Measurements from ENCODE around the gene TMEM174.

The TMEM174 gene

DNA sequence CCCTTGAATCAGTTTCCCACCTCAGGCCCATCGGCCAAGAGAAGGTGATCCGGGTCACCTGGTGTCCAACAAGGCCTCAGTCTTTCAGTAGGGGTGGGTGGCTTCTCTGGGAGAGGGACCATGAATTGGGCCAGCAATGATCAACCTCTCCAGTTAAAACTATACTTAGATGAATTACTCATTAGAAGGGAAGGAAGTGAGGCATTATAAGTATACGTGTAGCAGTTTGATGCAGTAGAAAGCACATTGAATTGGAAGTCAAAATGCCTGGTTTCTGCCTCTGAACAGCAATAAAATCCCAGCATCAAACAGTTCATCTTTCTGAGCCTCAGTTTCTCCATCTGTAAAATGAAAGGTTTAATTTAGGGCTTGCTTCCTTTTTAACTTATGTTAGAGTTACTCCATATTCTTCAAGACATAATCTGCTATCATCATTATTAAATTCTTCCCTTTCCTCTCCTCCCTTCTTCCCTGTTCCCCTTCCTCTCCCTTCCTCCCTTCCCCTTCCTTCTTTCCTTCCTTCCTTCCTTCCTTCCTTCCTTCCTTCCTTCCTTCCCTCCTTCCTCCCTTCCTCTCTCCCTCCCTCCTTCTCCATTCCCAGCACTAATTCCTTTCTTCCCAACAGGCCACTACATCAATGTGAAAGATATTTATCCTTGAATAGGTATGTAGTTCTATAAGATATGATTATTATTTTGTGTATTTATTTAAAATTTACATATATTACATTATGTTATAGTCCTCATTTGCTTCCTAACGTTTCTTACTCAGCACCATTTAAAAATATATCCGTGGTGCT, 18.6 kb upstream of the TMEM174 start:
- TF ChIP-seq POLR2AphosphoS5 (IDR thresholded peaks at IDR 0.05; ENCODE audit: low read depth, low read length) (no peak), POLR2A (IDR thresholded peaks at IDR 0.05; ENCODE audit: low read depth, low read length) (no peak), TAF1 (IDR thresholded peaks at IDR 0.05; ENCODE audit: borderline replicate concordance, low read depth, low read length) (no peak)
- DNase-seq (ENCODE audit: insufficient read length) (no peak), FAIRE-seq (no peak)

DNA sequence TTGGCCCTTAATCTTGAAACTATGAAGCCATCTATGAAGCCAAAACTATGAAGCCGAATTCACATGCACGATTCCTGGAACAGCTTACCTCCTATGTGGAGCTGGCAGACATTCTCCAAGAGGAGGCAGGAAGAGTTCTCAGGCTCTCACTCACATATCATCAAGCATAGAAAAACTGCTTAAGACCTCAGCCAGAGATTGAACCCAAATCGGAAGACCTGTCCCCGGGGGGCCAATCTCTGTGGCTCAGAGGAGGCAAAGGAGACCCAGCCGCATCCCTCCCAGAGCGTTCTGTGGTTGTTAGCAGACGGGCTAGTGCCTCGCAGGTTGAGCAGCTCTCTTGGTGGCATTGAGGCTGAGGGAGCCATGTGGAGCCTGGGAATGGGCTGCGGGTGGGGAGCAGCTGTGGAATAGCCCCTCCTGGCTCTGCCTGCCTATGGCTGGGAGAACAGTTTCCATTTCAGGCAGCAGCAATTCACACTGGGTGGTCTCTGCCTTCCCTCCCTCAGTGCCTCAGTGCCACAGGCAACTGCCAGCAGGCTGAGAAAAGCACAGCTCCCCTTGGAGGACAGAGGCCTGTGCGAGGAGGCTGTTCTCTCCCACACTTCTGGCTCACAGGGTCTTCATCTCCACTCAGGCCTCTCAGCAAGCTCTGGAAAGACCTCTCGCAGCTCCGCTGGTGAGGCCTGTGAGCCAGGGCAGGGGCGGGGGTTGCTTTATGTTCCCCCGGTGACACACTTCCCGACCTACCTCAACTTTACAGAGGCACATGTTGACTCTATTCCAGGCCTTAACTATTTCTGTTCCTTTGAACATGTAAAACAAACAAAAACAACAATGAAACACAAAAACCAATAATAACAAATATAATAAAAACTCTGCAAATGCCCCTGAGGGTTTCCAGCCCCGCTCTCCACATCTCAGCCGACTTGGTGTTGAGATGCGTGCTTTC, 17.4 kb upstream of the TMEM174 start:
- TF ChIP-seq POLR2AphosphoS5 (IDR thresholded peaks at IDR 0.05; ENCODE audit: low read depth, low read length) (no peak), POLR2A (IDR thresholded peaks at IDR 0.05; ENCODE audit: low read depth, low read length) (no peak), TAF1 (IDR thresholded peaks at IDR 0.05; ENCODE audit: borderline replicate concordance, low read depth, low read length) (no peak)
- DNase-seq (ENCODE audit: insufficient read length) (no peak), FAIRE-seq (no peak)

DNA sequence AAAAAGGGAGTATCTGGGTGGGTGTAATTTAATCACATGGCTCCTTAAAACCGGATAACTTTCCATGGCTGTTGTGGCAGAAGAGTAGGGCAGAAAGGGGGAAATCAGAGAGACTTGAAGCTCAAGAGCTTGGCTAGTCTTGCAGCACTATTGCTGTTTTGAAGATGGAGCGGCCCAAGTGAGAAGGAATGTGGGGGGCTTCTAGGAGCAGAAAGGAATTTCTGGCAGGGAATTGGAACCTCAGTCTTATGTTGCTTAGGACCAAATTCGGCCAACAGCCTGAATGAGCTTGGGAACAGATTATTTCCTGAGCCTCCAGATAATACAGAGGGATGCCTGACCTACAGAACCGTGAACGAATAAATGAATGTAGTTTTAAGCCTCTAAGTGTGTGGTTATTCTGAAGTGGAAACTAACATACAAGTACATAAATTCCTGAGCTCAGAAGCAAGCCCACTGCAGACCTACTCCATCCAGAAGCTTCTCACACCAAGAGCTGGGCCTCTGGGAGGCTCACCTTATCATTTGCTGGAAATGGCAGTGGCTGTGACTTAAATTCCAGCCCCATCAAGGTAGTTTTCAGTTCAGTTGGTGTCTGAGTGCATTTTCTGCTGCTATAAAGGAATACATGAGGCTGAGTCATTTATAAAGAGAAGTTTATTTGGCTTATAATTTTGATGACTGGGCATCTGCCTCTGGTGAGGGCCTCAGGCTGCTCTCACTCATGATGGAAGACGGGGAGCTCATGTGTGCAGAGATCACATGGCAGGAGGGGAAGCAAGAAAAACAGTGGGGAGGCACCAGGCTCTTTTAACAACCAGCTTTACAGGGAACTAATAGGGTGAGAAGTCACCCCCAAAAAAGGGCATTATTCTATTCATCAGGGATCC, 15.3 kb upstream of the TMEM174 start:
- DNase-seq (ENCODE audit: insufficient read length) (no peak), FAIRE-seq (no peak)
- TF ChIP-seq POLR2AphosphoS5 (IDR thresholded peaks at IDR 0.05; ENCODE audit: low read depth, low read length): no peak
- no peak for TF ChIP-seq POLR2A (IDR thresholded peaks at IDR 0.05; ENCODE audit: low read depth, low read length)
- no peak for TF ChIP-seq TAF1 (IDR thresholded peaks at IDR 0.05; ENCODE audit: borderline replicate concordance, low read depth, low read length)

DNA sequence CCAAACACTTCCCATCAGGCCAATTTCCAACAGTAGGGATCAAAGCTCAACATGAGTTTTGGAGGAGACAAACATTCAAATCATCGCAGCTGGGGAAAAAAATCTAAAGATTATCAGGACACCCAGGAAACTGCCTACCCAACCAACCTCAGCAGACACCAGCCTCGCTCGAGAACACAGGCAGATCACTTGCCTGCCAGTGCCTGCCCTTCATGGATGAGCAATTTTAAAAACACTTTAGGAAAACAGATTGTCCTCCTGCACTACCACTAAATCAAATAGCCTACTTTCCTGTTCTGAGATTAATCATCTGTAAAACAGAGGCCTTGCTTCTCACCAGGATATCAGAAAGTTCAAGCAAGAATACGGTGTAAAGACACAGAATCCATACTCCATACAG, 14.7 kb upstream of the TMEM174 start:
- DNase-seq (ENCODE audit: insufficient read length): no peak
- FAIRE-seq: no peak
- TF ChIP-seq TAF1 (IDR thresholded peaks at IDR 0.05; ENCODE audit: borderline replicate concordance, low read depth, low read length) (no peak), POLR2AphosphoS5 (IDR thresholded peaks at IDR 0.05; ENCODE audit: low read depth, low read length) (no peak), POLR2A (IDR thresholded peaks at IDR 0.05; ENCODE audit: low read depth, low read length) (no peak)

DNA sequence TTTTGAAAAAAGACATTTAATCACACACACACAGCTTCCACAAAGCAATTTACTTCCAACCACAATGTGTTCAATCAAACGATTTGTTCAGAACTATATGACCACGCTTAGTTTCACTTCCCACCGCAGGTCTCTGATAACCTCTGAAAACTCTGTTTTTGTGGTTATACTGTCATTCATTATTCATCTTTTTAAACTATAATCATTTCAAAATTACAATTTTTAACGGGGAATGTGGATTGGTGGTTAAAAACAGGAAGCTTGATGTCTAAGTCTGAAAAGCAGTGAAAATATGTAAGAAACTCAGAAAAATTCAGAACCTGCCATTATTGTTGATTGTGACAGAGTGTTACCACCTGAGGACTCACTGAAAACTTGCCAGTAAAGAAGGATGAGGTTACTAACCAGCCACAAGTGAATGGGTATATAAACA, 12.7 kb upstream of the TMEM174 start:
- DNase-seq (ENCODE audit: insufficient read length) (no peak), FAIRE-seq (no peak)
- no peak for TF ChIP-seq POLR2A (IDR thresholded peaks at IDR 0.05; ENCODE audit: low read depth, low read length)
- no peak for TF ChIP-seq POLR2AphosphoS5 (IDR thresholded peaks at IDR 0.05; ENCODE audit: low read depth, low read length)
- TF ChIP-seq TAF1 (IDR thresholded peaks at IDR 0.05; ENCODE audit: borderline replicate concordance, low read depth, low read length): no peak

DNA sequence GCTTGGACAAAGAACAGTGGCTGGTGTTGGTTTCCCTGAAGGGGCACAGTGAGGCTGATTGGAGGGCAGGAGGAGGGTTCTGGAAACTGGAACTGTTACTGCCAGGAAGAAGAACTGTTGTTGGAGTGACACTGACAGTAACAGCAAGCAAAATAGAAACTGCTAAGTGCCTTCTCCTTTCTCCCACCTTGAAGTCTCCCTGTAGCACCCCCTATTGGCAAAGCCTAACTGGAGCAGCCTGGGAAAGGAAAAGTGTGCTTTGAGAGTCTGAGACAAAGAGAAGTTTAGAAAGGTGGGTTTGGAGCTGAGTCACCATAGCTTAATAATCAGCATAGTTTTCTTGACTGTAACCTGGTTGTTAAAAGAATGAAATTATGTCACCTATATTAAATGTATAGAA, 2.5 kb upstream of the TMEM174 start:
- no peak for TF ChIP-seq POLR2A (IDR thresholded peaks at IDR 0.05; ENCODE audit: low read depth, low read length)
- no peak for TF ChIP-seq POLR2AphosphoS5 (IDR thresholded peaks at IDR 0.05; ENCODE audit: low read depth, low read length)
- TF ChIP-seq TAF1 (IDR thresholded peaks at IDR 0.05; ENCODE audit: borderline replicate concordance, low read depth, low read length): no peak
- DNase-seq (ENCODE audit: insufficient read length): no peak
- FAIRE-seq: no peak

DNA sequence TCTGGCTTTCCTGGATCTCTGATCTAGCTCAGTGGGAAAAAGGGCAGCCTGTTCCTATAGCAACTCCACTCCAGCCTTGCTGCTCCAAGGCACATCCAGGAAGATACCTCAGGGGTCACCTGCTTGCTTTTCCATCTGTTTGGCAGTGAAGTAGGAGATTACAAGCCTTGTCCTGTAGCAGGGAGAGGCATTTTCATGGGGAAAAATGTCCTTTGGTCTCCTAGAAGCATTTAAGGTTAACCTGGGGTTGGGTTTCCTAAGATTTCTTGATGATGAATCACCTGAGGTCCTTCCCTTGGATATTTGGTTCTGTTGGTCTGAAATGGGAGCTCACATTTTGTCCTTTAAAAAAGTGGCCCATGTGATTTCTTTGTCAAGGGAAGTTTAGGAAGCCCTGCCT, 1.5 kb upstream of the TMEM174 start:
- DNase-seq (ENCODE audit: insufficient read length) (no peak), FAIRE-seq (no peak)
- no peak for TF ChIP-seq TAF1 (IDR thresholded peaks at IDR 0.05; ENCODE audit: borderline replicate concordance, low read depth, low read length)
- no peak for TF ChIP-seq POLR2AphosphoS5 (IDR thresholded peaks at IDR 0.05; ENCODE audit: low read depth, low read length)
- no peak for TF ChIP-seq POLR2A (IDR thresholded peaks at IDR 0.05; ENCODE audit: low read depth, low read length)

DNA sequence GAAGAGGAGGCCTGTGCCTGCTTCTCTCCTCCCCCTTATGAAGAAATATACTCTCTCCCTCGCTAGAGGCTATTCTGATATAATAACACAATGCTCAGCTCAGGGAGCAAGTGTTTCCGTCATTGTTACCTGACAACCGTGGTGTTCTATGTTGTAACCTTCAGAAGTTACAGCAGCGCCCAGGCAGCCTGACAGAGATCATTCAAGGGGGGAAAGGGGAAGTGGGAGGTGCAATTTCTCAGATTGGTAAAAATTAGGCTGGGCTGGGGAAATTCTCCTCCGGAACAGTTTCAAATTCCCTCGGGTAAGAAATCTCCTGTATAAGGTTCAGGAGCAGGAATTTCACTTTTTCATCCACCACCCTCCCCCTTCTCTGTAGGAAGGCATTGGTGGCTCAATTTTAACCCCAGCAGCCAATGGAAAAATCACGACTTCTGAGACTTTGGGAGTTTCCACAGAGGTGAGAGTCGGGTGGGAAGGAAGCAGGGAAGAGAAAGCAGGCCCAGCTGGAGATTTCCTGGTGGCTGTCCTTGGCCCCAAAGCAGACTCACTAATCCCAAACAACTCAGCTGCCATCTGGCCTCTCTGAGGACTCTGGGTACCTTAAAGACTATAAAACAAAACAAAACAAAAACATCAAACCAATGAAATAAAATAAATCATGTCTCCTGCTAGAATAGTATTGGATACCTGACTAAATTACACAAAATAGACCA, 1.3 kb downstream of the TMEM174 start:
- TF ChIP-seq TAF1 (IDR thresholded peaks at IDR 0.05; ENCODE audit: borderline replicate concordance, low read depth, low read length) (no peak), POLR2AphosphoS5 (IDR thresholded peaks at IDR 0.05; ENCODE audit: low read depth, low read length) (no peak)
- FAIRE-seq (no peak), DNase-seq (ENCODE audit: insufficient read length) (no peak)

DNA sequence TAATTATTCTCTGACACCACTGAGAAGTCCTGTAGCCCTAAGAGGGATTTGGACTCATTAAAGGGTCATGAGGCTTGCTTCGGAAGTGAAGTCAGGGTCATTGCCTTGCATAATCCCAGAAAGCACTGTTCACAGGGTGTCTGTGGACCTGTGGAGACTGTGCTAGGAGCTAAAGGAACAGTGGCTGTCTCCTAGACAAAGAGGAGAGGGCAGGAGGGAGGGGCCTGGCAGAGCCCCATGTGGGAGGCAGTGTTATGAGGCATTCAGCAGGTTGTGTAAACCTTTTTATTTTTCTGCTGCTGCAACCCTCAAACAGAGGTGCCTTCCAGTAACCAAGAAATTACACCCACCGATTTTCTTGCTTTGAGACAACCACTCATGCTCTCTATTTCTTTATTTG, 3.3 kb downstream of the TMEM174 start:
- FAIRE-seq (no peak), DNase-seq (ENCODE audit: insufficient read length) (no peak)
- TF ChIP-seq POLR2A (IDR thresholded peaks at IDR 0.05; ENCODE audit: low read depth, low read length): no peak
- no peak for TF ChIP-seq POLR2AphosphoS5 (IDR thresholded peaks at IDR 0.05; ENCODE audit: low read depth, low read length)
- TF ChIP-seq TAF1 (IDR thresholded peaks at IDR 0.05; ENCODE audit: borderline replicate concordance, low read depth, low read length): no peak

DNA sequence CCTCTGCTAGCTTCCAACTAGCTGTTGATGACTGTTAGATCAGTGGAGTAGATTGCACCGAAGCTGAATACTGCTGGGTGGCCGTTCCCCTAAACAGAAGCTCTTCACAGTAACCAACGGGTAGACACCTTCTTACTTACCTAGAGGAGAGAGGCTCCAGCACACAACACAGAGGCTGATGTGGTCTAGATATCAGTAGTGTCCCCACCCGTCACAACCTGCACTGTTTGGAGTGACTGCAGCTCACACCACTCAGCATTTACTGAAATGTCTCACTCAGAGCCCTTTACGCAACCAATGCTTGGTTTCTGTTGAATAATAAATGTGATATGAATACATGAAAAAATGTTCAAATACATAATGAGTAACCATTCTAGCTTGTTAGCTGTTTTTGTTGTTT, 5.3 kb downstream of the TMEM174 start:
- TF ChIP-seq POLR2A (IDR thresholded peaks at IDR 0.05; ENCODE audit: low read depth, low read length) (no peak), POLR2AphosphoS5 (IDR thresholded peaks at IDR 0.05; ENCODE audit: low read depth, low read length) (no peak), TAF1 (IDR thresholded peaks at IDR 0.05; ENCODE audit: borderline replicate concordance, low read depth, low read length) (no peak)
- DNase-seq (ENCODE audit: insufficient read length): no peak
- no peak for FAIRE-seq
